Sigmoid colon (tissue), 4 donors: ENCODE measurements around the gene ATXN10.

Source experiments
- EP300 ChIP-seq, 4 donors: sonication (generic); formaldehyde crosslinking; IDR thresholded peaks; one replicate each; pipeline ENCODE4 v1.6.1; 2017; ENCODE audit warnings: antibody characterized with exemption in 4 of 4
- POLR2A ChIP-seq, 2 donors: fragments of 450-650 bp; IDR thresholded peaks; one replicate each; pipeline ENCODE4 v1.6.1; 2016; ENCODE audit warnings: antibody characterized with exemption in 2 of 2, mild to moderate bottlenecking in 2 of 2, moderate library complexity in 2 of 2
- TF ChIP-seq, protein P1 (sequence below), 4 experiments: fragments of 450-650 bp in 3 of 4; fragments of 200-600 bp in 1 of 4; IDR thresholded peaks; one replicate each; pipeline ENCODE4 v1.5.1; 2016 to 2019; ENCODE audit warnings: antibody characterized with exemption in 4 of 4, mild to moderate bottlenecking in 3 of 4, moderate library complexity in 2 of 4

DNA sequence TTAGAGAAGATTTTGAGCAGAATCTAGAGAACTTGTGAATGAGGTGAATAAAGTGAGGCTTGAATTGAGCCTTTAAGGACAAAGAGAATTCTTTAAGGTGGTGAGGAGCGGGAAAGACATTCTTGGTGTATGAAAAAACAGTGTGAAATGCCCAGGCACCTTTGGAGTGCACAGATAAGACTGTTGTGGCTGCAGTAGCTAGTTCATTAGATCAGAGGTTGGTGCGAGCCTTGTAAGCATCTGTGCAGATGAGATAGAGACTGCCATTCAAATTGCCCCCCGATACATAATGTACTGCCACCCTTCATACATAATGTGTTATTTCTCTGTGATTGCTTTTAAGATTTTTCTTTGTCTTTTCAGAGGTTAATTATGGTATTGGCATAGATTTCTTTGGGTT is 31.3 kb downstream of the ATXN10 start:
- TF ChIP-seq EP300 (IDR thresholded peaks at IDR 0.05) (no peak), POLR2A (IDR thresholded peaks at IDR 0.05) (no peak)
- TF ChIP-seq, protein P1, sequence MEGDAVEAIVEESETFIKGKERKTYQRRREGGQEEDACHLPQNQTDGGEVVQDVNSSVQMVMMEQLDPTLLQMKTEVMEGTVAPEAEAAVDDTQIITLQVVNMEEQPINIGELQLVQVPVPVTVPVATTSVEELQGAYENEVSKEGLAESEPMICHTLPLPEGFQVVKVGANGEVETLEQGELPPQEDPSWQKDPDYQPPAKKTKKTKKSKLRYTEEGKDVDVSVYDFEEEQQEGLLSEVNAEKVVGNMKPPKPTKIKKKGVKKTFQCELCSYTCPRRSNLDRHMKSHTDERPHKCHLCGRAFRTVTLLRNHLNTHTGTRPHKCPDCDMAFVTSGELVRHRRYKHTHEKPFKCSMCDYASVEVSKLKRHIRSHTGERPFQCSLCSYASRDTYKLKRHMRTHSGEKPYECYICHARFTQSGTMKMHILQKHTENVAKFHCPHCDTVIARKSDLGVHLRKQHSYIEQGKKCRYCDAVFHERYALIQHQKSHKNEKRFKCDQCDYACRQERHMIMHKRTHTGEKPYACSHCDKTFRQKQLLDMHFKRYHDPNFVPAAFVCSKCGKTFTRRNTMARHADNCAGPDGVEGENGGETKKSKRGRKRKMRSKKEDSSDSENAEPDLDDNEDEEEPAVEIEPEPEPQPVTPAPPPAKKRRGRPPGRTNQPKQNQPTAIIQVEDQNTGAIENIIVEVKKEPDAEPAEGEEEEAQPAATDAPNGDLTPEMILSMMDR (IDR thresholded peaks at IDR 0.05) = no peak
